ENCODE results near the gene LMO1. TPM values are rescaled to one million over a fixed set of nuclear protein-coding genes. Genes with fewer than 3 reads are reported as not detected.
A peak's percentile ranks its signal among the peaks of the same experiment; 100 is the strongest.

The LMO1 gene
- total and polyA plus RNA-seq, 2 of the 8 experiments (the other 6 are each of a cell fraction or from before 2014, with no cell fraction given) = 0.17 TPM; not detected in 1

DNA sequence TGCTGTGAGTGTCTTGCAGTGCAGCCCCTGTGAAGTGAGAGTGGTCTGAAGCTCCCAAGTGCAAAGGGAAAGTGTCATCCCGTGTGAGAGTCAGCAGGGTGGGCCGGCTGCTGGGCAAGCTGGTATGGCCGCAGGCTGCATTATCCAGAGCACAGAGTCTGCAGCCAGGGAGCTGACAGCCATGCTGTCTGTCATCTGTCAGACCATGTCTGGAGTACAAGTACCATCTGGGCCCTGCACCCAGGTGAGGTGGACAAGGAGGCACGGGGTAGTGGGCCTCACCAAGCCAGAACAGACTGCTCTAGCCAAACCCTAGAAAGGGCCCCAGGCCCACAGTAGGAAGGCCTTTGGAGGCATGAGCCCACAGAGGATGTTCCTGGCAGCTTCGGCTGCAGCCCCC is 20.2 kb downstream of the LMO1 start:
- Histone ChIP-seq H2BK5ac (ENCODE audit: low read depth, low read length) (no peak overlapping the region), H3K27ac (ENCODE audit: low read depth, low read length) (no peak overlapping the region), H3K18ac (ENCODE audit: extremely low read depth, low read length) (no peak overlapping the region), H3K23ac (ENCODE audit: insufficient read length) (no peak overlapping the region), H2BK20ac (ENCODE audit: low read length) (peak overlapping the region; percentile 83; the same call in 1 of the 2 replicates), H2AFZ (ENCODE audit: low read length) (no peak overlapping the region), H3K14ac (ENCODE audit: insufficient read length) (no peak overlapping the region), H3K56ac (replicated peaks; ENCODE audit: insufficient read length, low read depth, low read length) (no peak overlapping the region), H3K9me3 (ENCODE audit: insufficient read depth in 2 of 2, low read depth in 1 of 2, low read length in 1 of 2) (no peaks in the 10 kb centered on the region), H3K36me3 (ENCODE audit: control insufficient read depth in 2 of 4, insufficient read depth in 4 of 4, low read length in 3 of 4) (no peaks in the 10 kb centered on the region), H3K4me1 (replicated peaks in 1 of 4; ENCODE audit: control insufficient read depth in 3 of 4, insufficient read depth in 4 of 4, low read length in 3 of 4) (peaks cover 10 to 19% (median 13%) of the 10 kb centered on the region in 4 experiments; a peak in 6 of 7 replicates), H3K79me1 (ENCODE audit: low read depth, low read length) (no peaks in the 10 kb centered on the region), H4K91ac (replicated peaks; ENCODE audit: insufficient read length, low read length) (no peak overlapping the region), H2BK120ac (replicated peaks; ENCODE audit: low read depth, low read length) (no peak overlapping the region), H3K79me2 (ENCODE audit: control insufficient read depth in 1 of 2, insufficient read depth in 2 of 2, low read length in 2 of 2) (no peaks in the 10 kb centered on the region), H3K9ac (replicated peaks in 1 of 4; ENCODE audit: extremely low read depth in 1 of 4, low read depth in 3 of 4, low read length in 3 of 4) (no peak overlapping the region), H4K20me1 (replicated peaks in 1 of 2; ENCODE audit: control insufficient read depth in 1 of 2, insufficient read depth in 2 of 2, low read length in 2 of 2) (no peaks in the 10 kb centered on the region), H4K5ac (ENCODE audit: insufficient read length, low read depth, low read length) (no peak overlapping the region), H3K4me3 (ENCODE audit: extremely low read depth in 1 of 4, insufficient read depth in 2 of 4, low read depth in 3 of 4, low read length in 4 of 4) (no peak overlapping the region), H3K4me2 (ENCODE audit: insufficient read depth in 1 of 2, low read depth in 2 of 2, low read length in 2 of 2) (peak overlapping the region in 1 of 2 experiments; percentile 65; a peak in 2 of 4 replicates), H2AK5ac (ENCODE audit: low read depth, low read length) (no peak overlapping the region), H3K23me2 (ENCODE audit: low read depth, low read length) (no peaks in the 10 kb centered on the region), H4K8ac (ENCODE audit: extremely low read depth, insufficient read depth, low read length) (no peak overlapping the region), H2BK12ac (ENCODE audit: low read depth, low read length) (peak overlapping the region; percentile 75; the same call in 1 of the 2 replicates), H3K4ac (replicated peaks; ENCODE audit: insufficient read length, low read depth, low read length) (peak overlapping the region; percentile 50), H2BK15ac (ENCODE audit: low read length) (peak overlapping the region; percentile 66; the same call in 1 of the 2 replicates), H3K27me3 (replicated peaks in 1 of 4; ENCODE audit: control insufficient read depth in 3 of 4, extremely low read depth in 1 of 4, insufficient read depth in 3 of 4, low read length in 3 of 4) (peaks cover 0 to 1% (median 0%) of the 10 kb centered on the region in 4 experiments; a peak in 2 of 7 replicates)
- POLR2A ChIA-PET (ENCODE audit: partially characterized antibody) = interaction anchor here (0.6 to 1.9 kb wide), 2 partner anchors 19 to 234 kb away, joined by 3 to 5 read pairs; no protein-coding TSS in a partner anchor
- WGBS, 2 experiments (ENCODE audit: extremely low coverage in 1 of 2, insufficient coverage in 1 of 2, insufficient read length in 1 of 2, insufficient replicate concordance in 2 of 2, low coverage in 1 of 2, low lambda C conversion rate in 2 of 2, missing lambda C conversion rate in 1 of 2) = 77% methylated on average over 5 of the region's 5 CpGs; no CpG with 5 or more reads in 1 of the 2 experiments
- CTCF ChIA-PET (ENCODE audit: partially characterized antibody) = interaction anchor here (0.8 to 14.3 kb wide), 18 partner anchors 11 to 149 kb away, joined by 3 to 177 read pairs (median 4); partner anchors contain the start of gene LMO1
- DNase-seq (ENCODE audit: low read depth in 1 of 2, low spot score in 2 of 2) (no peak), FAIRE-seq (no peak)
- TF ChIP-seq RBBP5 (IDR thresholded peaks at IDR 0.05; ENCODE audit: borderline replicate concordance, low read depth, low read length) (no peak), BCL11A (IDR thresholded peaks at IDR 0.05; ENCODE audit: low read depth in 2 of 2, low read length in 2 of 2) (no peak)
- TF ChIP-seq, protein P1, sequence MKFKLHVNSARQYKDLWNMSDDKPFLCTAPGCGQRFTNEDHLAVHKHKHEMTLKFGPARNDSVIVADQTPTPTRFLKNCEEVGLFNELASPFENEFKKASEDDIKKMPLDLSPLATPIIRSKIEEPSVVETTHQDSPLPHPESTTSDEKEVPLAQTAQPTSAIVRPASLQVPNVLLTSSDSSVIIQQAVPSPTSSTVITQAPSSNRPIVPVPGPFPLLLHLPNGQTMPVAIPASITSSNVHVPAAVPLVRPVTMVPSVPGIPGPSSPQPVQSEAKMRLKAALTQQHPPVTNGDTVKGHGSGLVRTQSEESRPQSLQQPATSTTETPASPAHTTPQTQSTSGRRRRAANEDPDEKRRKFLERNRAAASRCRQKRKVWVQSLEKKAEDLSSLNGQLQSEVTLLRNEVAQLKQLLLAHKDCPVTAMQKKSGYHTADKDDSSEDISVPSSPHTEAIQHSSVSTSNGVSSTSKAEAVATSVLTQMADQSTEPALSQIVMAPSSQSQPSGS (IDR thresholded peaks at IDR 0.05; ENCODE audit: low read length) = no peak
- TF ChIP-seq, protein P2, sequence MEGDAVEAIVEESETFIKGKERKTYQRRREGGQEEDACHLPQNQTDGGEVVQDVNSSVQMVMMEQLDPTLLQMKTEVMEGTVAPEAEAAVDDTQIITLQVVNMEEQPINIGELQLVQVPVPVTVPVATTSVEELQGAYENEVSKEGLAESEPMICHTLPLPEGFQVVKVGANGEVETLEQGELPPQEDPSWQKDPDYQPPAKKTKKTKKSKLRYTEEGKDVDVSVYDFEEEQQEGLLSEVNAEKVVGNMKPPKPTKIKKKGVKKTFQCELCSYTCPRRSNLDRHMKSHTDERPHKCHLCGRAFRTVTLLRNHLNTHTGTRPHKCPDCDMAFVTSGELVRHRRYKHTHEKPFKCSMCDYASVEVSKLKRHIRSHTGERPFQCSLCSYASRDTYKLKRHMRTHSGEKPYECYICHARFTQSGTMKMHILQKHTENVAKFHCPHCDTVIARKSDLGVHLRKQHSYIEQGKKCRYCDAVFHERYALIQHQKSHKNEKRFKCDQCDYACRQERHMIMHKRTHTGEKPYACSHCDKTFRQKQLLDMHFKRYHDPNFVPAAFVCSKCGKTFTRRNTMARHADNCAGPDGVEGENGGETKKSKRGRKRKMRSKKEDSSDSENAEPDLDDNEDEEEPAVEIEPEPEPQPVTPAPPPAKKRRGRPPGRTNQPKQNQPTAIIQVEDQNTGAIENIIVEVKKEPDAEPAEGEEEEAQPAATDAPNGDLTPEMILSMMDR (IDR thresholded peaks at IDR 0.05; ENCODE audit: control extremely low read depth in 1 of 3, insufficient read depth in 1 of 3, low read depth in 1 of 3, low read length in 3 of 3) = no peak
